SJSA1 (cell line): Measurements from ENCODE around the gene CALML6. TPM values are rescaled to one million over a fixed set of nuclear protein-coding genes. Genes with fewer than 3 reads are reported as not detected.

Experiments
- DNase-seq, 2 experiments: peaks; one replicate each; pipeline ENCODE4 v3.0.0-alpha.2; 2015 to 2020; ENCODE audit warnings: low spot score in 2 of 2, low read depth in 1 of 2
- H3K27ac ChIP-seq: fragments of 250-450 bp; sonication (Bioruptor Pico); 2 replicates; pipeline ENCODE4 v1.5.1; 2020; ENCODE audit warnings: mild to moderate bottlenecking, moderate library complexity
- H3K27me3 ChIP-seq: fragments of 250-450 bp; sonication (Bioruptor Pico); replicated peaks from 2 replicates; pipeline ENCODE4 v1.5.1; 2020; ENCODE audit warnings: mild to moderate bottlenecking, moderate library complexity
- H3K36me3 ChIP-seq: fragments of 250-450 bp; sonication (Bioruptor Pico); 2 replicates; pipeline ENCODE4 v1.5.1; 2020; ENCODE audit warnings: mild to moderate bottlenecking
- H3K4me1 ChIP-seq: fragments of 250-450 bp; sonication (Bioruptor Pico); replicated peaks from 2 replicates; pipeline ENCODE4 v1.6.1; 2021; ENCODE audit warnings: mild to moderate bottlenecking
- H3K4me3 ChIP-seq: fragments of 250-450 bp; sonication (Bioruptor Pico); 2 replicates; pipeline ENCODE4 v1.5.1; 2020; ENCODE audit warnings: mild to moderate bottlenecking
- H3K9me3 ChIP-seq: fragments of 250-450 bp; sonication (Bioruptor Pico); replicated peaks from 2 replicates; pipeline ENCODE4 v1.5.1; 2020; ENCODE audit warnings: mild to moderate bottlenecking
- total RNA-seq: library from RNA; depleted of rRNA; stranded (reverse); fragments of >200 nt; shearing (Covaris generic); gene quantifications from 2 replicates; pipeline ENCODE4 v1.2.3, GENCODE V29; 2014; rRNA removed

Gene CALML6
- 0.41 TPM in 1 of 2 replicates, not detected in the other for total RNA-seq

- no peak for DNase-seq
- no peak within 1 kb of the TSS for H3K27ac ChIP-seq
- no peak within 1 kb of the TSS for H3K4me3 ChIP-seq
- no peaks in the 10 kb centered on the region for H3K9me3 ChIP-seq
- no peaks in the 10 kb centered on the region for H3K36me3 ChIP-seq
- no peaks in the 10 kb centered on the region for H3K27me3 ChIP-seq
- H3K4me1 ChIP-seq, result peaks cover 17% of the 10 kb centered on the region
Observed at GRCh38 chr1:1914971-1915692, at the start of gene CALML6. Gene CALML6 (plus strand): TSS chr1:1915260. CDS start chr1:1915281, 21 bp downstream.

GRCh38 chr1:1867164-1867563 lies 47.9 kb upstream of the CALML6 start:
- DNase-seq, result no peak
- Histone ChIP-seq H3K36me3 (peaks cover 44% of the 10 kb centered on the region), H3K9me3 (no peaks in the 10 kb centered on the region), H3K27me3 (no peaks in the 10 kb centered on the region), H3K4me1 (peaks cover 20% of the 10 kb centered on the region), H3K27ac (no peak overlapping the region), H3K4me3 (no peak overlapping the region)

GRCh38 chr1:1869469-1869868 lies 45.6 kb upstream of the CALML6 start:
- H3K27ac ChIP-seq, result no peak overlapping the region
- no peaks in the 10 kb centered on the region for H3K9me3 ChIP-seq
- H3K27me3 ChIP-seq, result no peaks in the 10 kb centered on the region
- H3K4me3 ChIP-seq, result no peak overlapping the region
- no peak for DNase-seq
- peaks cover 52% of the 10 kb centered on the region for H3K36me3 ChIP-seq
- H3K4me1 ChIP-seq, result peaks cover 11% of the 10 kb centered on the region

- H3K36me3 ChIP-seq, result peaks cover 69% of the 10 kb centered on the region
- DNase-seq, result no peak
Observed at GRCh38 chr1:1872329-1872994, 42.6 kb upstream of the CALML6 start.

GRCh38 chr1:1873186-1873585 lies 41.9 kb upstream of the CALML6 start:
- H3K36me3 ChIP-seq, result peaks cover 76% of the 10 kb centered on the region

More at GRCh38 chr1:1872329-1872994, 42.6 kb upstream of the CALML6 start:
- H3K4me3 ChIP-seq, result no peak overlapping the region
- no peaks in the 10 kb centered on the region for H3K27me3 ChIP-seq
- H3K27ac ChIP-seq, result no peak overlapping the region
- H3K4me1 ChIP-seq, result peaks cover 15% of the 10 kb centered on the region
- no peaks in the 10 kb centered on the region for H3K9me3 ChIP-seq

GRCh38 chr1:1874901-1875300 lies 40.2 kb upstream of the CALML6 start:
- Histone ChIP-seq H3K4me3 (no peak overlapping the region), H3K27ac (no peak overlapping the region), H3K36me3 (peaks cover 80% of the 10 kb centered on the region), H3K27me3 (no peaks in the 10 kb centered on the region), H3K4me1 (peaks cover 7% of the 10 kb centered on the region; the same call in 1 of the 2 replicates), H3K9me3 (no peaks in the 10 kb centered on the region)
- no peak for DNase-seq

More at GRCh38 chr1:1873186-1873585, 41.9 kb upstream of the CALML6 start:
- DNase-seq, result no peak
- Histone ChIP-seq H3K9me3 (no peaks in the 10 kb centered on the region), H3K27me3 (no peaks in the 10 kb centered on the region), H3K27ac (no peak overlapping the region), H3K4me1 (peaks cover 15% of the 10 kb centered on the region), H3K4me3 (no peak overlapping the region)

- Histone ChIP-seq H3K4me1 (peaks cover 7% of the 10 kb centered on the region; the same call in 1 of the 2 replicates), H3K4me3 (no peak overlapping the region), H3K9me3 (no peaks in the 10 kb centered on the region), H3K36me3 (peaks cover 70% of the 10 kb centered on the region), H3K27me3 (no peaks in the 10 kb centered on the region), H3K27ac (no peak overlapping the region)
- no peak for DNase-seq
Observed at GRCh38 chr1:1875932-1876331, 39.1 kb upstream of the CALML6 start.

GRCh38 chr1:1876335-1876930 lies 38.6 kb upstream of the CALML6 start:
- Histone ChIP-seq H3K27ac (no peak overlapping the region), H3K9me3 (no peaks in the 10 kb centered on the region), H3K36me3 (peaks cover 69% of the 10 kb centered on the region), H3K27me3 (no peaks in the 10 kb centered on the region), H3K4me1 (peaks cover 7% of the 10 kb centered on the region; the same call in 1 of the 2 replicates), H3K4me3 (no peak overlapping the region)
- DNase-seq, result no peak

GRCh38 chr1:1877865-1878436 lies 37.1 kb upstream of the CALML6 start:
- Histone ChIP-seq H3K9me3 (no peaks in the 10 kb centered on the region), H3K27ac (no peak overlapping the region), H3K27me3 (no peaks in the 10 kb centered on the region), H3K36me3 (peaks cover 69% of the 10 kb centered on the region), H3K4me1 (peaks cover 7% of the 10 kb centered on the region; the same call in 1 of the 2 replicates), H3K4me3 (no peak overlapping the region)
- DNase-seq, result no peak

- H3K9me3 ChIP-seq, result no peaks in the 10 kb centered on the region
- DNase-seq, result no peak
- H3K27me3 ChIP-seq, result no peaks in the 10 kb centered on the region
- H3K4me1 ChIP-seq, result peaks cover 7% of the 10 kb centered on the region; the same call in 1 of the 2 replicates
- H3K36me3 ChIP-seq, result peaks cover 65% of the 10 kb centered on the region
- no peak overlapping the region for H3K4me3 ChIP-seq
- H3K27ac ChIP-seq, result no peak overlapping the region
Observed at GRCh38 chr1:1879942-1880341, 35.1 kb upstream of the CALML6 start.

- Histone ChIP-seq H3K27ac (no peak overlapping the region), H3K36me3 (peaks cover 60% of the 10 kb centered on the region), H3K27me3 (no peaks in the 10 kb centered on the region), H3K4me3 (no peak overlapping the region), H3K4me1 (peaks cover 7% of the 10 kb centered on the region; the same call in 1 of the 2 replicates), H3K9me3 (no peaks in the 10 kb centered on the region)
- no peak for DNase-seq
Observed at GRCh38 chr1:1880617-1881312, 34.3 kb upstream of the CALML6 start.

- peaks cover 3% of the 10 kb centered on the region; the same call in 1 of the 2 replicates for H3K4me1 ChIP-seq
- H3K27me3 ChIP-seq, result no peaks in the 10 kb centered on the region
- no peaks in the 10 kb centered on the region for H3K9me3 ChIP-seq
- H3K4me3 ChIP-seq, result no peak overlapping the region
- no peak for DNase-seq
- H3K36me3 ChIP-seq, result peaks cover 55% of the 10 kb centered on the region
- H3K27ac ChIP-seq, result no peak overlapping the region
Observed at GRCh38 chr1:1881727-1882126, 33.3 kb upstream of the CALML6 start.
